Stomach smooth muscle (tissue), 2 donors: ENCODE results near the gene PAEP.

Experiments used
- H3K27ac ChIP-seq: one replicate; pipeline ENCODE4 v1.7.0; 2013; ENCODE audit warnings: mild to moderate bottlenecking, low read length, inconsistent platforms
- H3K27me3 ChIP-seq, 2 donors: one replicate each; pipeline ENCODE4 v1.7.0; 2013; ENCODE audit warnings: low read length in 2 of 2; ENCODE audit not compliant: insufficient read depth in 2 of 2, control insufficient read depth in 1 of 2
- H3K36me3 ChIP-seq, 2 donors: one replicate each; pipeline ENCODE4 v1.7.0; 2013; ENCODE audit warnings: low read length in 2 of 2; ENCODE audit not compliant: control insufficient read depth in 2 of 2, insufficient read depth in 2 of 2
- H3K4me1 ChIP-seq: one replicate; pipeline ENCODE4 v1.7.0; 2013; ENCODE audit warnings: low read length; ENCODE audit not compliant: control insufficient read depth, insufficient read depth
- H3K4me3 ChIP-seq, 2 donors: one replicate each; pipeline ENCODE4 v1.7.0; 2013; ENCODE audit warnings: low read length in 2 of 2
- H3K9ac ChIP-seq, 2 donors: one replicate each; pipeline ENCODE4 v1.7.0; 2013; ENCODE audit warnings: low read length in 2 of 2, mild to moderate bottlenecking in 1 of 2
- H3K9me3 ChIP-seq, 2 donors: one replicate each; pipeline ENCODE4 v1.7.0; 2013; ENCODE audit warnings: low read length in 2 of 2; ENCODE audit not compliant: control insufficient read depth in 2 of 2
- donor health status: healthy.
- donor health status: Pancreatic carcinoma.

PAEP gene

DNA sequence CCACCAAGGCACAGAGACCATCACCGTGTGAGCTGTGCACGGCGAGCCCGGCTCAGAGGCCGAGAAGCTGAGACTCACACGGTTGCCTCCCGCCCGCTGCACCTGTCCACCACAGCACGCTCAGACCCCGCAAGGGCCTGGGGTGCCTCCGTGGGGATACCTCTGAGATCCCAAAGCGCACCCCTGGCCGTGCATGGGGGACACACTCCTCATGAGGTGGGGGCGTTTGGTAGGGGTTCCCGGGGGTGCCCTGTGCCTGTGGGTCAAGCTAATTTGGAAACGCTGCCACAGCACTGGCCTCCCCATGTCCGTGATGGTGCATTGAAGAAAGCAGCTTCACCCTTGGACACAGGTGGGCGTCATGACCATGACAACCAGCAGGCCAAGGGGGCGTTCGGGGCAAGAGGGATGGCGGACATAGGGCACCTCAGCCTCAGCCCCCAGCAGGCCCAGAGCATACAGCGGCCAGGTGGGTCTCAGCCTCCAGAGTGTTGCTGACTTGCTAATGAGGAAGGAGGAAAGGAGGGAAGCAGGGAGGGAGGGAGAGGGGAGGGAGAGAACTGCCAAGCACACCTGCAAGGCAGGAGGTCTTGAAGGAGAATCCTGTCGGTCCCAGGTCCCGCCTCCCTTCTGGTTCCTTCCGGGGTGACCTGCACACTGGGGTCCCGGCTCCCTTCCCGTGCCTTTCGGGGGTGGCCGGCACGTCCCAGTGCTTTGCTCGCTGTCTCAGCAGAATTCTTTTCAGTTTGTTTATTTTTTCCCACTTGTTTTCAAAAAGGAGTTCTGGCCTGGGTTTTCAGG lies 43.1 kb downstream of the PAEP start:
- Histone ChIP-seq H3K27me3 (peaks cover 9 to 16% of the 10 kb centered on the region in 2 donors), H3K36me3 (no peaks in the 10 kb centered on the region), H3K9me3 (no peaks in the 10 kb centered on the region), H3K4me1 (peaks cover 4% of the 10 kb centered on the region), H3K27ac (no peak overlapping the region), H3K4me3 (no peak overlapping the region), H3K9ac (no peak overlapping the region)

- no peak overlapping the region for H3K9ac ChIP-seq
- H3K27me3 ChIP-seq, result peaks cover 9 to 16% of the 10 kb centered on the region in 2 donors
- no peaks in the 10 kb centered on the region for H3K36me3 ChIP-seq
- no peak overlapping the region for H3K27ac ChIP-seq
- no peaks in the 10 kb centered on the region for H3K9me3 ChIP-seq
- H3K4me3 ChIP-seq, result no peak overlapping the region
- H3K4me1 ChIP-seq, result peaks cover 4% of the 10 kb centered on the region
Measured at GRCh38 chr9:135605238-135605781, 43.8 kb downstream of the PAEP start.

GRCh38 chr9:135606885-135607259 lies 45.3 kb downstream of the PAEP start:
- Histone ChIP-seq H3K9ac (no peak overlapping the region), H3K4me3 (no peak overlapping the region), H3K27ac (no peak overlapping the region), H3K4me1 (peaks cover 4% of the 10 kb centered on the region), H3K9me3 (peaks cover 0 to 4% of the 10 kb centered on the region in 2 donors), H3K27me3 (peaks cover 12 to 15% of the 10 kb centered on the region in 2 donors), H3K36me3 (no peaks in the 10 kb centered on the region)

GRCh38 chr9:135607401-135608293 lies 46.1 kb downstream of the PAEP start:
- H3K9ac ChIP-seq, result no peak overlapping the region
- H3K9me3 ChIP-seq, result peaks cover 0 to 4% of the 10 kb centered on the region in 2 donors
- peaks cover 4% of the 10 kb centered on the region for H3K4me1 ChIP-seq
- no peak overlapping the region for H3K4me3 ChIP-seq
- no peaks in the 10 kb centered on the region for H3K36me3 ChIP-seq
- H3K27me3 ChIP-seq, result peaks cover 9 to 11% of the 10 kb centered on the region in 2 donors
- H3K27ac ChIP-seq, result no peak overlapping the region

DNA sequence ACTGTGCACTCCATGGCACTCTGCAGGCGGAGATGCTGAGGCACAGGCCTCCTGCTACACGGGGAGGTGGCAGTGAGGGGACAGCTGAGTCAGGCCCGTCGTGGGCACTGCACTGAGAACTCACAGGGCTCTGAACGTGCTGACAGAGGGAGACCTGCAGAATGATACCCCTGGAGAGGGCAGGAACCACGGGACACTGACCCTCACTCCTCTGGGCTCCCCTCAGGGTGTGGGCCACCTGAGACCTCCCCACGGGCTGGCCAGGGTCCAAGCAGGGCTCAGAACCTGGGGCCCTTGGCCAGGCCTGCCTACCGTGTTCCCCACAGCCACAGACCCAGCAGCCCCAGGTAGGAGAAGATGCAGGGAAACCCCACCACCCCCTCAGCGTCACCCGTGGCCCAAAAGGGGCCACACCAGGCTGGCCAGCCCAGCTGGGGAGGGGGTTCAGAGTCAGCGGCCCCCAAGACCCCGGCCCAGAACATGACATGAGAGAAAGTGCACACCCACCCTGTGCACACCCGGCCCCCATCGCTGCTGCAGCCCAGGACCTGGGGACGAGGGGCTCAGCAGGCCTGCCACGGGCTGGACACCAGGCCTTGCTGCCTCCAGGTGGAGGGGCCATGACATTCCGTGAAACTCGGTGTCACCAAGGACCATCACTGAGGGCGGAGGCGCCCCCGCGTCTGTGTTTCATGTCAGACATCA lies 46.9 kb downstream of the PAEP start:
- Histone ChIP-seq H3K36me3 (no peaks in the 10 kb centered on the region), H3K4me1 (peaks cover 4% of the 10 kb centered on the region), H3K9me3 (peaks cover 0 to 4% of the 10 kb centered on the region in 2 donors), H3K4me3 (no peak overlapping the region), H3K27ac (no peak overlapping the region), H3K27me3 (peaks cover 5 to 6% of the 10 kb centered on the region in 2 donors), H3K9ac (no peak overlapping the region)

- Histone ChIP-seq H3K27ac (no peak overlapping the region), H3K4me1 (peaks cover 4% of the 10 kb centered on the region), H3K9me3 (peaks cover 0 to 4% of the 10 kb centered on the region in 2 donors)
Measured at GRCh38 chr9:135608999-135609317, 47.4 kb downstream of the PAEP start.

GRCh38 chr9:135609366-135609955 lies 47.9 kb downstream of the PAEP start:
- Histone ChIP-seq H3K9ac (no peak overlapping the region), H3K4me3 (no peak overlapping the region), H3K9me3 (peaks cover 0 to 4% of the 10 kb centered on the region in 2 donors), H3K27ac (no peak overlapping the region), H3K36me3 (no peaks in the 10 kb centered on the region), H3K27me3 (peaks cover 3 to 6% of the 10 kb centered on the region in 2 donors), H3K4me1 (peaks cover 4% of the 10 kb centered on the region)

More at GRCh38 chr9:135608999-135609317, 47.4 kb downstream of the PAEP start:
- H3K27me3 ChIP-seq, result peaks cover 5 to 6% of the 10 kb centered on the region in 2 donors
- H3K36me3 ChIP-seq, result no peaks in the 10 kb centered on the region
- H3K4me3 ChIP-seq, result no peak overlapping the region
- H3K9ac ChIP-seq, result no peak overlapping the region

GRCh38 chr9:135610290-135611141 lies 49.0 kb downstream of the PAEP start:
- Histone ChIP-seq H3K9me3 (peaks cover 0 to 4% of the 10 kb centered on the region in 2 donors), H3K27ac (no peak overlapping the region), H3K36me3 (no peaks in the 10 kb centered on the region), H3K27me3 (peaks cover 0 to 12% of the 10 kb centered on the region in 2 donors), H3K9ac (no peak overlapping the region), H3K4me1 (no peaks in the 10 kb centered on the region), H3K4me3 (no peak overlapping the region)

- Histone ChIP-seq H3K27me3 (peaks cover 0 to 12% of the 10 kb centered on the region in 2 donors), H3K4me1 (no peaks in the 10 kb centered on the region), H3K9ac (no peak overlapping the region), H3K36me3 (no peaks in the 10 kb centered on the region), H3K27ac (no peak overlapping the region), H3K9me3 (peaks cover 0 to 4% of the 10 kb centered on the region in 2 donors), H3K4me3 (no peak overlapping the region)
Measured at GRCh38 chr9:135611142-135611874, 49.8 kb downstream of the PAEP start.
